Coronary artery (tissue), 2 donors: ENCODE results near the gene TSNAXIP1.

Experiments
- DNase-seq: peaks from one replicate; pipeline ENCODE4 v3.0.0-alpha.2; 2017; ENCODE audit warnings: low spot score
- H3K27ac ChIP-seq, 2 donors: fragments of 200-600 bp; sonication (generic); one replicate each; pipeline ENCODE4 v1.5.1; 2016 to 2019
- H3K4me3 ChIP-seq: fragments of 200-600 bp; sonication (generic); 2 replicates; pipeline ENCODE4 v1.5.1; 2016; ENCODE audit warnings: mild to moderate bottlenecking, moderate library complexity
- TF ChIP-seq, protein P1 (sequence below): fragments of 200-600 bp; sonication (generic); IDR thresholded peaks from one replicate; pipeline ENCODE4 v1.5.1; 2019; ENCODE audit warnings: antibody characterized with exemption

TSNAXIP1 gene

DNA sequence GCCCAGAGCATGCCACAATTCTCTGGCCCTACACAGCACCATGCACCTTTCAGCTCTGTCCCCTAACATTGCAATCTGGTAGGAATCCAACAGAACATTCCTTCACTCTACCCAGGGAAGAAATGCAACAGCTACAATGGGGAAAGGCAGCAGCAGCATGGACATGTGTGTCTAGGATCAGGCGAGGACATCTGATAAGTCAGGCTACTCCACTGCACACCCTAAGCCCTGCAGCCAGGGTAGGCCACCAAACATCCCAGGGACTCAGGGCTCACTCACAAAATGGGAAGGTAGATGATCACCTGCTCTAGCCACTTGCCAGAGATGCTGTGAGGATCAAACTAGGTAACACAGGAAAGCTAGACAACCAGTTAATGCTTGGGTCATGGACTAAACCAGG lies 5.4 kb upstream of the TSNAXIP1 start:
- H3K27ac ChIP-seq: no peak overlapping the region
- no peak for DNase-seq
- TF ChIP-seq, protein P1, sequence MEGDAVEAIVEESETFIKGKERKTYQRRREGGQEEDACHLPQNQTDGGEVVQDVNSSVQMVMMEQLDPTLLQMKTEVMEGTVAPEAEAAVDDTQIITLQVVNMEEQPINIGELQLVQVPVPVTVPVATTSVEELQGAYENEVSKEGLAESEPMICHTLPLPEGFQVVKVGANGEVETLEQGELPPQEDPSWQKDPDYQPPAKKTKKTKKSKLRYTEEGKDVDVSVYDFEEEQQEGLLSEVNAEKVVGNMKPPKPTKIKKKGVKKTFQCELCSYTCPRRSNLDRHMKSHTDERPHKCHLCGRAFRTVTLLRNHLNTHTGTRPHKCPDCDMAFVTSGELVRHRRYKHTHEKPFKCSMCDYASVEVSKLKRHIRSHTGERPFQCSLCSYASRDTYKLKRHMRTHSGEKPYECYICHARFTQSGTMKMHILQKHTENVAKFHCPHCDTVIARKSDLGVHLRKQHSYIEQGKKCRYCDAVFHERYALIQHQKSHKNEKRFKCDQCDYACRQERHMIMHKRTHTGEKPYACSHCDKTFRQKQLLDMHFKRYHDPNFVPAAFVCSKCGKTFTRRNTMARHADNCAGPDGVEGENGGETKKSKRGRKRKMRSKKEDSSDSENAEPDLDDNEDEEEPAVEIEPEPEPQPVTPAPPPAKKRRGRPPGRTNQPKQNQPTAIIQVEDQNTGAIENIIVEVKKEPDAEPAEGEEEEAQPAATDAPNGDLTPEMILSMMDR: no peak
- no peak overlapping the region for H3K4me3 ChIP-seq

DNA sequence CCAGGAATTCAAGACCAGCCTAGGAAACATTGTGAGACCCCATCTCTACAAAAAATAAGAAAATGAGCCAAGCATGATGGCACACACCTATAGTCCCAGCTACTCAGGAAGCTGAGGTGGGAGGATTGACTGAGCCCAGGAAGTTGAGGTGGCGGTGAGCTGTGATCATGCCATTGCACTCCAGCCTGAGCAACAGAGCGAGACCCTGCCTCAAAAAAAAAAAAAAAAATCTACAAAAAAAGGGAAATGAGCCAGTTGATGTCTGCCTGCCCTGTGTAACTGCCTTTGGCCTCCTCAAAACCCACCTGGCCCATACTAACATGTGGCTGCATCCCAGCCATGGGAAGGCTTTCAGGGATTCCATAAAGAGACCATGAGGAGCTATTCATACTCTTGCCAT lies 4.8 kb upstream of the TSNAXIP1 start:
- Histone ChIP-seq H3K4me3 (no peak overlapping the region), H3K27ac (no peak overlapping the region)
- DNase-seq: no peak
- TF ChIP-seq, protein P1: no peak

DNA sequence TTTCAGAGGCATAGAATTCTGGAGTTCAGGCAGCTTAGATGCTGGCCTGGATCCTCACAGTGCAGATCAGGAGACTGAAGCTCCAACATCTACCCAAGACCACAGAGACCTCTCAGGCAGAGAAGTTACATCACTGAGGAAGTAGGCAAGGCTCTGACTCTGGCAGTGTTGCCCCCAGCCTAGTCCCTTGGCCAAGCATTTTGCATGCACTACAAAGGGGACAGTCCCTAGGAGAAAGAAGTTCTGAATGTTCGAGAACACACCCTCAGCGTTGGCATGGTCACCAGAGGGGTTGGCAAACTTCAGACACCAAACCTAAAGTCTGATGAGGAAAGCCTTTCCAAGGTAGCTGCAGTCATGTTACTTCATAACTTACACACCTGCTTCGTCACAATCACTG lies 2.8 kb upstream of the TSNAXIP1 start:
- Histone ChIP-seq H3K4me3 (no peak overlapping the region), H3K27ac (no peak overlapping the region)
- TF ChIP-seq, protein P1: no peak
- DNase-seq: no peak

DNA sequence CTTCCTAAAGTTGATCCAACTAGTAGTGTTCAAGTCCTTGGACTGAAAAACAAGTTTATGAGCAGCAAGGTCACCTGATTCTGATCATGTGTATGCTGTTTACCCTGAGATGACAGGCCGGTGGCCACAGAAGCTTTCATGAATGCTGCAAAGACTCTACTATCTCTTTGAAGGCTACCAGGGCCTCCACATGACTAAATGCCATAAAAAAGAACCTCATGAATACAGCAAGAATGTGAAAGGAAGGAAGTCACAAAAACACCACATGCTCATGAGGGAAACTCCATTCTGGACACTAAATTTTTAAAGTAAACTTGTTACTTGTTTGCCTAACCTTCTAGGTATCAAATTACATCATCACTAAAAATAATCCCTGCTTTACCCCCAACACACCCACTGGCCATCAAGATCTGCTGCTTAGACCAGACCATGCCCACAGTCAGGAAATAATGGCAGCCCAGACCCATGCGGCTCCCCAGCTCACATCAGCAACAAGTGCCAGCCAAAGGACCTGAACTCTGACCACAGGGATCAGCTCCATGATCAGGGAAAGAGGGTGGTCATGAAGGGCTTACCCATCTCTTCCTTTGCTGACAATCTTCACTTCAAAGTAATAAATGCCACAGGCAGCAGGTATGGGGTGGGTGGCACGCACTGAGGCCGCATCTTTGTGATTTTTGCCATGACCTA lies 1.7 kb upstream of the TSNAXIP1 start:
- Histone ChIP-seq H3K4me3 (peak overlapping the region; percentile 92), H3K27ac (no peak overlapping the region)
- DNase-seq: no peak
- TF ChIP-seq, protein P1: no peak

DNA sequence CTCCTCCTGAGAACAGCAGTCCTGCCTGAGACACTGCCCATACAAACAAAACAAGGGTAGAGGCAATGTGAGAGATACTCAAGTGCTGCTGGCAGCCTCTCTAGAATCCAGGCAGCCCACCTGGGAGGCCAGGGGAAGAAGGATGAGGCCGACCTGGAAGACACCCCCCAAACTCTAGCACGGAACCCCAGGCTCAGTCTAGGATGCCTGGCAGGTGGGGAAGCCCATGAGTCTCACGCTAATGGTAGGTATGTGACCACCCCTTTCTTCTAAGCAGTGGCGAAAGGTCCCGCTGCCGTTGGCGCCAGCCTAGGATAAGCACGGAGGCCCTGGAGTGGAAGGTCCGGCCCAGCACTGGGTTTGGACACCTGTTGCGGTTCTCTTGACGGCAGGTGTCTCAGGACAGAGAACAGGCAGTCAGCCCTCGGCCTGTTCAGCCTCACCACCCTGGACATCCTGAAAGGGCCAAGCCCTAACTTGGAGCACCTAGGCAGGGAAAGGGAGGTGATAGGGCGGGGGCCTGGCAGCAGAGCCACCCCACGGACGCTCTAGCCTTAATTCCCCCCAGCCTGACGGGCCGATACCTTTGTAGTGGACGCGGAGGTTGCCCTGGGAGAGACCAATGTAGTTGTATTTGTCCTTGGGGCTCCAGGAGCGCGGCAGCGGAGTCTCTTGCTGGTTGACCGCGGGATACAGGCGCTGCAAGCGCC lies 816 bp upstream of the TSNAXIP1 start:
- TF ChIP-seq, protein P1: no peak
- DNase-seq: no peak

DNA sequence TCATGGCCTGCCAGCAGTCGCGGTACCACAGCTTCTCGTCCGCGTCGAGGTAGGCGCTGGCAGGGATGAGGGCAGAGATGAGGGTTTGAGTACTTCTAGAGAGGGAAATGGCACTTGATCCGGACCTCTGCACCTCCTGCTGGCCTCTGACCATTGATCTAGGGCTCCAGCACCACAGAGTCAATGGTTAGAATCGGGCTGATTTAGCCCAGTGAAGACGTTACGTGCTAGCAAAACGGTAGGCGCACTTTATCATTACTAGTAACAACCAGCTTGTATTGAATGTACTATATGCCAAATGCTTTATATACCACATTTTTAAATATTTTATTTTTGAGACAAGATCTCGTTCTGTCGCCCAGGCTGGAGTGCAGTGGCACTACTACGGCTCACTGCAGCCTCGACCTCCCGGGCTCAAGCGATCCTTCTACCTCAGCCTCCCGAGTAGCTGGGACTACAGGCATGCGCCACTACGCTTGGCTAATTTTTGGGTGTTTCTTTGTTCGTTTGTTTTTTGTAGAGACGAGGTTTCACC lies 526 bp downstream of the TSNAXIP1 start:
- Histone ChIP-seq H3K4me3 (peak overlapping the region; percentile 92), H3K27ac (peak overlapping the region in 1 of 2 donors; percentile 86)
- no peak for DNase-seq
- TF ChIP-seq, protein P1: no peak

More for the DNA sequence above, 816 bp upstream of the TSNAXIP1 start:
- Histone ChIP-seq H3K4me3 (peak overlapping the region; percentile 92), H3K27ac (peak overlapping the region; percentile 76 to 85)

DNA sequence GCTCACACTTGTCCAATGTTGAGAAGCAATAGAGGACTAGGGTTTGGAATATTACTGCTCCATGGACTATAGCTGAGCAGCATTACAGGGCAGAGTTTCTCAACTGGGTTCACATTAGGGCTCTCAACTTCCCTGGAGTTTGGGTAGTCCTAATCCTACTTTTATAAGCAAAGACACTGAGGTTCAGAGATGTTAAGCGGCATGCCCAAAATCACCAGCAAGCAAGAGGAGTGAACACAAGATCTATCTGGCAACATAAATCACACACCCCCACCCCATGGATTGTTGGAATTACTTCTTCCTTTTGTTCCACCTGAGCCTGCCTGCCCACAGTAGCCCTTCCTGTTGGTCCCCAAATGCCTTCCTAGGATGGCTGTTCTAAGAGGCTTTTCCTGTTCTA lies 5.2 kb downstream of the TSNAXIP1 start:
- no peak for DNase-seq
- H3K4me3 ChIP-seq: no peak overlapping the region
- TF ChIP-seq, protein P1: no peak
- no peak overlapping the region for H3K27ac ChIP-seq
